HEK293 (cell line): ENCODE measurements around the gene THAP5.

Source experiments
- CTCF ChIA-PET: fragments of 350-600 bp; formaldehyde crosslinking; extraction: SDS; loops from one replicate; lab custom pipeline; 2021; ENCODE audit warnings: antibody characterized with exemption; lab: Yijun Ruan, JAX
- POLR2A ChIA-PET: fragments of 300-600 bp; formaldehyde crosslinking; extraction: SDS; loops from one replicate; lab custom pipeline; 2020; ENCODE audit warnings: antibody characterized with exemption, inconsistent platforms; lab: Yijun Ruan, JAX
- H3K27ac ChIP-seq: fragments of 200-500 bp; sonication (Bioruptor generic); 2 replicates; pipeline ENCODE4 v1.5.1; 2014; ENCODE audit warnings: low read depth, low read length, control low read depth, inconsistent platforms; ENCODE audit errors: extremely low read depth
- H3K36me3 ChIP-seq, 2 experiments: fragments of 200-500 bp in 1 of 2; sonication (Bioruptor generic) in 1 of 2; 1 replicate in 1 of 2; 2 replicates in 1 of 2; pipeline ENCODE4 v1.5.1; 2014 to 2017; ENCODE audit warnings: inconsistent platforms in 2 of 2, low read length in 2 of 2; ENCODE audit not compliant: control insufficient read depth in 2 of 2, insufficient read depth in 1 of 2
- H3K4me1 ChIP-seq: fragments of 200-500 bp; sonication (Bioruptor generic); 2 replicates; pipeline ENCODE4 v1.5.1; 2014; ENCODE audit warnings: mild to moderate bottlenecking, low read length, inconsistent platforms; ENCODE audit not compliant: control insufficient read depth, insufficient read depth
- H3K4me3 ChIP-seq: 2 replicates; pipeline ENCODE4 v1.5.1; 2011; ENCODE audit warnings: low read depth, mild to moderate bottlenecking, control low read depth, low read length, moderate library complexity
- H3K9me3 ChIP-seq: fragments of 200-500 bp; sonication (Bioruptor generic); 2 replicates; pipeline ENCODE4 v1.5.1; 2014; ENCODE audit warnings: low read depth, low read length, inconsistent platforms; ENCODE audit not compliant: control insufficient read depth, insufficient read depth
- HOXD13 ChIP-seq: sonication (generic); formaldehyde crosslinking; IDR thresholded peaks from 2 replicates; pipeline ENCODE4 v1.8.0; 2022; ENCODE audit warnings: missing genetic modification reagents, borderline replicate concordance
- OVOL3 ChIP-seq: fragments of 450-650 bp; formaldehyde crosslinking; IDR thresholded peaks from 2 replicates; pipeline ENCODE4 v1.5.1; 2016; ENCODE audit warnings: missing biosample characterization, missing genetic modification characterization
- REST ChIP-seq: fragments of 450-650 bp; formaldehyde crosslinking; IDR thresholded peaks from 2 replicates; pipeline ENCODE4 v1.5.1; 2016; ENCODE audit warnings: missing biosample characterization, missing genetic modification characterization
- SETDB1 ChIP-seq: IDR thresholded peaks from one replicate; pipeline ENCODE4 v1.6.1; 2017; ENCODE audit warnings: mild to moderate bottlenecking, low read length, moderate library complexity, mixed read lengths; ENCODE audit not compliant: insufficient read length
- WT1 ChIP-seq: fragments of 450-650 bp; formaldehyde crosslinking; IDR thresholded peaks from 2 replicates; pipeline ENCODE4 v1.5.1; 2016; ENCODE audit warnings: missing biosample characterization, missing genetic modification characterization
- ZBTB10 ChIP-seq: fragments of 450-650 bp; formaldehyde crosslinking; IDR thresholded peaks from 2 replicates; pipeline ENCODE4 v1.5.1; 2016; ENCODE audit warnings: missing biosample characterization, missing genetic modification characterization
- ZBTB17 ChIP-seq: fragments of 450-650 bp; formaldehyde crosslinking; IDR thresholded peaks from 2 replicates; pipeline ENCODE4 v1.5.1; 2016; ENCODE audit warnings: missing biosample characterization, missing genetic modification characterization
- ZBTB21 ChIP-seq: fragments of 450-650 bp; formaldehyde crosslinking; IDR thresholded peaks from 2 replicates; pipeline ENCODE4 v1.5.1; 2017; ENCODE audit warnings: missing biosample characterization, missing genetic modification characterization
- ZBTB48 ChIP-seq: fragments of 450-650 bp; formaldehyde crosslinking; IDR thresholded peaks from 2 replicates; pipeline ENCODE4 v1.5.1; 2016; ENCODE audit warnings: missing biosample characterization, missing genetic modification characterization
- ZBTB6 ChIP-seq: fragments of 450-650 bp; formaldehyde crosslinking; IDR thresholded peaks from 2 replicates; pipeline ENCODE4 v1.5.1; 2017; ENCODE audit warnings: missing biosample characterization, missing genetic modification characterization
- ZEB2 ChIP-seq: fragments of 450-650 bp; formaldehyde crosslinking; IDR thresholded peaks from 2 replicates; pipeline ENCODE4 v1.5.1; 2016; ENCODE audit warnings: missing biosample characterization, missing genetic modification characterization
- ZFP3 ChIP-seq: fragments of 450-650 bp; formaldehyde crosslinking; IDR thresholded peaks from 2 replicates; pipeline ENCODE4 v1.5.1; 2016; ENCODE audit warnings: low read depth, missing biosample characterization, missing genetic modification characterization
- ZNF10 ChIP-seq: fragments of 450-650 bp; formaldehyde crosslinking; IDR thresholded peaks from 2 replicates; pipeline ENCODE4 v1.5.1; 2017; ENCODE audit warnings: missing biosample characterization, missing genetic modification characterization
- ZNF112 ChIP-seq: fragments of 450-650 bp; formaldehyde crosslinking; IDR thresholded peaks from 2 replicates; pipeline ENCODE4 v1.5.0; 2017; ENCODE audit warnings: missing biosample characterization, missing genetic modification characterization
- ZNF114 ChIP-seq: fragments of 450-650 bp; formaldehyde crosslinking; IDR thresholded peaks from 2 replicates; pipeline ENCODE4 v1.5.0; 2017; ENCODE audit warnings: missing biosample characterization, missing genetic modification characterization
- ZNF155 ChIP-seq: fragments of 450-650 bp; formaldehyde crosslinking; IDR thresholded peaks from 2 replicates; pipeline ENCODE4 v1.5.1; 2016; ENCODE audit warnings: missing biosample characterization, missing genetic modification characterization
- ZNF311 ChIP-seq: fragments of 450-650 bp; formaldehyde crosslinking; IDR thresholded peaks from 2 replicates; pipeline ENCODE4 v1.5.1; 2017; ENCODE audit warnings: missing biosample characterization, missing genetic modification characterization, borderline replicate concordance
- ZNF37A ChIP-seq: fragments of 450-650 bp; IDR thresholded peaks from 2 replicates; pipeline ENCODE4 v1.5.1; 2018; ENCODE audit warnings: missing biosample characterization, missing genetic modification characterization
- ZNF404 ChIP-seq: fragments of 450-650 bp; formaldehyde crosslinking; IDR thresholded peaks from 2 replicates; pipeline ENCODE4 v1.5.1; 2017; ENCODE audit warnings: missing biosample characterization, missing genetic modification characterization
- ZNF555 ChIP-seq: fragments of 450-650 bp; formaldehyde crosslinking; conservative IDR thresholded peaks from 2 replicates; pipeline ENCODE4 v1.5.1; 2017; ENCODE audit warnings: missing biosample characterization, mild to moderate bottlenecking, missing genetic modification characterization, inconsistent platforms
- ZNF585B ChIP-seq: fragments of 450-650 bp; formaldehyde crosslinking; IDR thresholded peaks from 2 replicates; pipeline ENCODE4 v1.5.1; 2016; ENCODE audit warnings: missing biosample characterization, missing genetic modification characterization
- ZNF658 ChIP-seq: fragments of 450-650 bp; formaldehyde crosslinking; IDR thresholded peaks from 2 replicates; pipeline ENCODE4; 2016; ENCODE audit warnings: missing biosample characterization, missing genetic modification characterization
- ZNF777 ChIP-seq: fragments of 450-650 bp; formaldehyde crosslinking; IDR thresholded peaks from 2 replicates; pipeline ENCODE4 v1.5.1; 2017; ENCODE audit warnings: missing biosample characterization, missing genetic modification characterization, borderline replicate concordance
- ZNF843 ChIP-seq: fragments of 450-650 bp; formaldehyde crosslinking; IDR thresholded peaks from 2 replicates; pipeline ENCODE4 v1.5.1; 2016; ENCODE audit warnings: missing biosample characterization, missing genetic modification characterization
- ZXDB ChIP-seq: fragments of 450-650 bp; formaldehyde crosslinking; IDR thresholded peaks from 2 replicates; pipeline ENCODE4 v1.5.1; 2016; ENCODE audit warnings: missing biosample characterization, missing genetic modification characterization

The THAP5 gene

GRCh38 chr7:108609643-108610042 lies 40.1 kb upstream of the THAP5 start:
- no peak for TF ChIP-seq ZEB2 (tag by site-specific recombination)
- TF ChIP-seq, all 188 proteins: peak for 0
- POLR2A ChIA-PET, result no interaction called here
- CTCF ChIA-PET, result interaction anchor here (0.6 kb wide), 1 partner anchor 12 kb away, joined by 3 read pairs; no protein-coding TSS in a partner anchor

GRCh38 chr7:108605559-108606201 lies 36.2 kb upstream of the THAP5 start:
- Histone ChIP-seq H3K36me3 (no peaks in the 10 kb centered on the region), H3K9me3 (no peaks in the 10 kb centered on the region), H3K4me3 (no peak overlapping the region), H3K4me1 (no peaks in the 10 kb centered on the region), H3K27ac (no peak overlapping the region)
- TF ChIP-seq WT1 (tag by site-specific recombination) (no peak), ZNF555 (tag by site-specific recombination) (no peak), ZNF10 (no peak), ZNF114 (tag by site-specific recombination) (no peak), ZNF37A (tag by site-specific recombination) (no peak), ZNF777 (tag by site-specific recombination) (no peak), ZXDB (tag by site-specific recombination) (no peak)
- ChIA-PET CTCF (interaction anchor here (0.6 to 1.0 kb wide), 3 partner anchors 8 to 35 kb away, joined by 3 to 4 read pairs (median 3); no protein-coding TSS in a partner anchor), POLR2A (no interaction called here)

More at GRCh38 chr7:108609643-108610042, 40.1 kb upstream of the THAP5 start:
- H3K9me3 ChIP-seq, result no peaks in the 10 kb centered on the region
- no peaks in the 10 kb centered on the region for H3K36me3 ChIP-seq
- no peak overlapping the region for H3K27ac ChIP-seq
- no peak overlapping the region for H3K4me3 ChIP-seq
- no peaks in the 10 kb centered on the region for H3K4me1 ChIP-seq

GRCh38 chr7:108604307-108605077 lies 35.0 kb upstream of the THAP5 start:
- ChIA-PET POLR2A (no interaction called here), CTCF (no interaction called here)
- no peak overlapping the region for H3K4me3 ChIP-seq
- H3K4me1 ChIP-seq, result no peaks in the 10 kb centered on the region
- H3K27ac ChIP-seq, result no peak overlapping the region
- no peaks in the 10 kb centered on the region for H3K9me3 ChIP-seq
- H3K36me3 ChIP-seq, result no peaks in the 10 kb centered on the region
- TF ChIP-seq OVOL3 (tag by site-specific recombination) (no peak), REST (tag by site-specific recombination) (no peak), ZBTB17 (tag by site-specific recombination) (no peak), ZNF112 (tag by site-specific recombination) (no peak), ZBTB6 (tag by site-specific recombination) (no peak), ZBTB48 (tag by site-specific recombination) (no peak), ZNF311 (tag by site-specific recombination) (no peak), ZNF658 (tag by site-specific recombination) (no peak), ZNF585B (tag by site-specific recombination) (no peak), ZNF404 (tag by site-specific recombination) (no peak), ZBTB21 (tag by site-specific recombination) (no peak), HOXD13 (CRISPR knock-in tag) (no peak), ZNF843 (tag by site-specific recombination) (no peak), ZFP3 (tag by site-specific recombination) (no peak), ZBTB10 (tag by site-specific recombination) (no peak), ZNF155 (tag by site-specific recombination) (no peak), SETDB1 (no peak)
